PFSK-1 (cell line): Measurements from ENCODE around the gene GATB.

Source experiments
- FOXP2 ChIP-seq: optimal IDR thresholded peaks from 2 replicates; pipeline ENCODE3; 2011; ENCODE audit warnings: borderline replicate concordance, control low read depth, inconsistent platforms; ENCODE audit not compliant: insufficient read depth; ENCODE audit errors: extremely low read length, extremely low read depth
- POLR2AphosphoS5 ChIP-seq: IDR thresholded peaks from 2 replicates; pipeline ENCODE4 v1.6.1; 2012; ENCODE audit warnings: low read depth, mild to moderate bottlenecking, control low read depth, low read length, moderate library complexity
- SIN3A ChIP-seq: IDR thresholded peaks from 2 replicates; pipeline ENCODE4 v1.6.1; 2012; ENCODE audit warnings: mild to moderate bottlenecking, low read length, moderate library complexity, borderline replicate concordance; ENCODE audit not compliant: insufficient read depth
- TAF1 ChIP-seq: IDR thresholded peaks from 2 replicates; pipeline ENCODE4 v1.6.1; 2012; ENCODE audit warnings: low read length, control low read depth, borderline replicate concordance; ENCODE audit not compliant: insufficient read depth
- TF ChIP-seq, protein P1 (sequence below), 2 experiments: IDR thresholded peaks; 2 replicates each; pipeline versions ENCODE4 v1.6.1 to v1.8.0; 2011 to 2012; ENCODE audit warnings: low read depth in 2 of 2, low read length in 2 of 2, control low read depth in 1 of 2, inconsistent platforms in 1 of 2, mild to moderate bottlenecking in 1 of 2, moderate library complexity in 1 of 2; ENCODE audit not compliant: insufficient read depth in 1 of 2

The GATB gene

DNA sequence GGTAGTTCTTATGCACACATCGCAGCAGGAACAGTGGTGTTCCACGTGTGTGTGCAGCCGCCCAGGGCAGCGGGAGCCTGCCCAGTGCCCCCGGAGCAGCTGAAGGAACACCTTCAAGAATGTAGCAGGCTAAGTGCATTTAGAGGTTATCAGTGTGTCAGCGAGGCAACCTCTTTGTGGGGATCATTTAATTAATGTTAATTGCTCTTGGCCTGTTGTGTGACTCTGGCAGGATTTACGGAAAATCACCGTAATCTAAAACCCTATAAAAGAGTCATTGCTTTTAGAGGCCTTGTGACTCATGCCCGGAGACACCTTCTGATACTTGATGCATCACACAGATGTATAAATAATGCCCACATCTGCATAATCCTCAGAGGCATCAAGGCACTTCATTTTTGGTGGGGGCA, 47.3 kb upstream of the GATB start:
- TF ChIP-seq POLR2AphosphoS5 = no peak
- no peak for TF ChIP-seq SIN3A
- no peak for TF ChIP-seq TAF1
- TF ChIP-seq, protein P1, sequence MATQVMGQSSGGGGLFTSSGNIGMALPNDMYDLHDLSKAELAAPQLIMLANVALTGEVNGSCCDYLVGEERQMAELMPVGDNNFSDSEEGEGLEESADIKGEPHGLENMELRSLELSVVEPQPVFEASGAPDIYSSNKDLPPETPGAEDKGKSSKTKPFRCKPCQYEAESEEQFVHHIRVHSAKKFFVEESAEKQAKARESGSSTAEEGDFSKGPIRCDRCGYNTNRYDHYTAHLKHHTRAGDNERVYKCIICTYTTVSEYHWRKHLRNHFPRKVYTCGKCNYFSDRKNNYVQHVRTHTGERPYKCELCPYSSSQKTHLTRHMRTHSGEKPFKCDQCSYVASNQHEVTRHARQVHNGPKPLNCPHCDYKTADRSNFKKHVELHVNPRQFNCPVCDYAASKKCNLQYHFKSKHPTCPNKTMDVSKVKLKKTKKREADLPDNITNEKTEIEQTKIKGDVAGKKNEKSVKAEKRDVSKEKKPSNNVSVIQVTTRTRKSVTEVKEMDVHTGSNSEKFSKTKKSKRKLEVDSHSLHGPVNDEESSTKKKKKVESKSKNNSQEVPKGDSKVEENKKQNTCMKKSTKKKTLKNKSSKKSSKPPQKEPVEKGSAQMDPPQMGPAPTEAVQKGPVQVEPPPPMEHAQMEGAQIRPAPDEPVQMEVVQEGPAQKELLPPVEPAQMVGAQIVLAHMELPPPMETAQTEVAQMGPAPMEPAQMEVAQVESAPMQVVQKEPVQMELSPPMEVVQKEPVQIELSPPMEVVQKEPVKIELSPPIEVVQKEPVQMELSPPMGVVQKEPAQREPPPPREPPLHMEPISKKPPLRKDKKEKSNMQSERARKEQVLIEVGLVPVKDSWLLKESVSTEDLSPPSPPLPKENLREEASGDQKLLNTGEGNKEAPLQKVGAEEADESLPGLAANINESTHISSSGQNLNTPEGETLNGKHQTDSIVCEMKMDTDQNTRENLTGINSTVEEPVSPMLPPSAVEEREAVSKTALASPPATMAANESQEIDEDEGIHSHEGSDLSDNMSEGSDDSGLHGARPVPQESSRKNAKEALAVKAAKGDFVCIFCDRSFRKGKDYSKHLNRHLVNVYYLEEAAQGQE (IDR thresholded peaks at IDR 0.05; ENCODE audit: insufficient read depth in 1 of 2, low read depth in 2 of 2, low read length in 2 of 2) = no peak
- no peak for TF ChIP-seq FOXP2

DNA sequence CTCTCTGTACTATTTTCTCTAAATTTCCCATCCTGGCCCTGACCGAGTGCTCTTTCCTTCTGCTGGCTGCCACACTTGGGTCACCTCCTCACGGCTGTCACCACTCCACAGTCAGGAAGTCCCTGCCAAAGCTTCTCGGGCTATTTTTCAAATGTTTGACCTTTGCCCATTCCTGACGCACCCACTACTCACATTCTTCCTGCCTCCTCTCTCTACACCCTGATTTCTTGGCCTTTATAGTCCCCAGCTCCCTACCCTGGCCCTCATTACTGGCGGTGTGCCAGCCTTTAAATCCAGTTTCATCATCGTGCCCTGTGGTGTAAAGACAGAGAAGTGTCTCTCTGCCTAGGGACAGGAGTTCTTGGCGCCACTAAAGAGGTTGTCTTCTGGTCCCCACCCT, 46.4 kb upstream of the GATB start:
- TF ChIP-seq, protein P1 (IDR thresholded peaks at IDR 0.05; ENCODE audit: insufficient read depth in 1 of 2, low read depth in 2 of 2, low read length in 2 of 2) = no peak
- TF ChIP-seq POLR2AphosphoS5 = no peak
- TF ChIP-seq TAF1 = no peak
- TF ChIP-seq FOXP2 = no peak
- TF ChIP-seq SIN3A = no peak

DNA sequence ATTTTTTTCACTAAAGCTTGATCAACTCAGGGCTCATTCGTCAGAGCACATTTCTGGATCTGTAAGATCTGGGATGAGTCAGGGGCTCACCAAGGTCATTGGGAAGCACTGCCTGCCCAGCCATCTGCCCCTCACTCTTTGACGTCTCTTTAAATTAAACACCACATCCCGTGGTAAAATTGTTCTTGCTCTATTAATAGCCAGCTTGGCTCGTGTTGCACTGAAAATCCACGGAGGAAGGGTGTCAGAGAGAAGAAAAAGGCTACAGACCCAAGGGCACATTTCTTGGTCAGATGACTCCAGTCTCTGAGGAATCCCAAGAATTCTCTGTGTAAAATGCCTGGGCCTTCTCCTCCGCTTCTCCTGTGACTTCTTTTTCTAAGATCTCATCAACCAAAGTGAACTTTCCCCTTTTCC, 45.7 kb upstream of the GATB start:
- TF ChIP-seq, protein P1 (IDR thresholded peaks at IDR 0.05; ENCODE audit: insufficient read depth in 1 of 2, low read depth in 2 of 2, low read length in 2 of 2) = no peak
- TF ChIP-seq FOXP2 (no peak), POLR2AphosphoS5 (no peak), SIN3A (no peak), TAF1 (no peak)

DNA sequence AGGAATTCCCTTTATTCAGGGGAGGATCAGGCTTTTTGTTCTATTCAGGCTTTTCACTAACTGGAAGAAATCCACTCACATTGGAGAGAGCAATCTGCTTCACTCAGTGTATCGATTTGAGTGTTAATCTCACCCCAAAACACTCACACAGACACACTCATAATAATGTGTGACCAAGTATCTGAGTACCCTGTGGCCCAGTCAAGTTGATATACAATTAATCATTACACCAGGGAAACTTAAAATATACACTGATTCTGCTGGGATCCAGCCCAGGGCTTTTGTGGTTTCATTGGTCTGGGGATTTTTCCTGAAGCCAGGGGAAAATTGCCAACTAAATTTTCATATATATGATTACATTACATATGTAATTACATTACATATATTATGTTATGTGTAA, 44.0 kb upstream of the GATB start:
- no peak for TF ChIP-seq POLR2AphosphoS5
- TF ChIP-seq, protein P1 (IDR thresholded peaks at IDR 0.05; ENCODE audit: insufficient read depth in 1 of 2, low read depth in 2 of 2, low read length in 2 of 2) = no peak
- TF ChIP-seq TAF1 = no peak
- TF ChIP-seq FOXP2 = no peak
- TF ChIP-seq SIN3A = no peak

DNA sequence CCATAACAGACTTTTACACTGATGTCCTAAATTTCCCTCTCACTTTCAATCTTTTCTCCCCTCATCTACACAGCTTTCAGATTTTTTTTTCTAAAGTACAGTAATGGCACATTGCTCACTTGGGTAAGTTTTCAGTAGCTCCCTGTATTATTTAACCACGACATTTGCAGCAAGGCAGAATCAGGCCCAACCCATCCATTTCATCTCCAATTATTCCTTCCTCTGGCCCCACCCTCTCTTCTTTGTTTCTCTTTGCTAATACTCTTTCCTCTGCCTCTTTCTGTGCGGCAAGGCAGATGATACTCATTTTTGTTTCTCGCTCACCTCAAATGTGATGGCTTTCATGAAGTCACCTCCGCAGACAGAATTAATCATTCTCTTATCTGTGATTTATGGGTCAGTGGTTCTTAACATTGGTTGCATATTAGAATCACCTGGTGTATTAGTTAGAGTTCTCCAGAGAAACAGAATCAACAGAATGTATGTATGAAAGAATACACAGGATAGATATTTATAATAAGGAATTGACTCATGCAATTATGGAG, 43.4 kb upstream of the GATB start:
- TF ChIP-seq POLR2AphosphoS5 = no peak
- TF ChIP-seq, protein P1 (IDR thresholded peaks at IDR 0.05; ENCODE audit: insufficient read depth in 1 of 2, low read depth in 2 of 2, low read length in 2 of 2) = no peak
- no peak for TF ChIP-seq SIN3A
- TF ChIP-seq TAF1 = no peak
- TF ChIP-seq FOXP2 = no peak
